ES-I3 (cell line): Measurements from ENCODE around the gene MSLN.

Experiments used
- H3K36me3 ChIP-seq: 2 replicates; pipeline ENCODE4 v1.6.1; 2013; ENCODE audit warnings: mild to moderate bottlenecking, low read length, control low read depth, moderate library complexity; ENCODE audit not compliant: insufficient read depth
- H3K4me1 ChIP-seq: 2 replicates; pipeline ENCODE4 v1.6.1; 2013; ENCODE audit warnings: mild to moderate bottlenecking, control low read depth, low read length; ENCODE audit not compliant: insufficient read depth
- H3K9ac ChIP-seq: 2 replicates; pipeline ENCODE4 v1.6.1; 2013; ENCODE audit warnings: low read depth, mild to moderate bottlenecking, low read length, moderate library complexity
- H3K9me3 ChIP-seq: 2 replicates; pipeline ENCODE4 v1.6.1; 2013; ENCODE audit warnings: mild to moderate bottlenecking, low read length, moderate library complexity; ENCODE audit not compliant: control insufficient read depth, insufficient read depth

The MSLN gene

GRCh38 chr16:777826-778225 lies 17.3 kb downstream of the MSLN start:
- Histone ChIP-seq H3K4me1 (peaks cover 4% of the 10 kb centered on the region; the same call in 1 of the 2 replicates), H3K9ac (no peak overlapping the region), H3K9me3 (no peaks in the 10 kb centered on the region), H3K36me3 (no peaks in the 10 kb centered on the region)

- Histone ChIP-seq H3K9me3 (no peaks in the 10 kb centered on the region), H3K36me3 (no peaks in the 10 kb centered on the region), H3K4me1 (peaks cover 4% of the 10 kb centered on the region; the same call in 1 of the 2 replicates), H3K9ac (no peak overlapping the region)
These were observed 17.9 kb downstream of the MSLN start for GRCh38 chr16:778447-778846.

- Histone ChIP-seq H3K36me3 (no peaks in the 10 kb centered on the region), H3K9ac (no peak overlapping the region), H3K9me3 (no peaks in the 10 kb centered on the region), H3K4me1 (peaks cover 4% of the 10 kb centered on the region; the same call in 1 of the 2 replicates)
These were observed 18.5 kb downstream of the MSLN start for GRCh38 chr16:778909-779527.

GRCh38 chr16:779561-779960 lies 19.0 kb downstream of the MSLN start:
- Histone ChIP-seq H3K4me1 (peaks cover 4% of the 10 kb centered on the region; the same call in 1 of the 2 replicates), H3K9me3 (no peaks in the 10 kb centered on the region), H3K9ac (no peak overlapping the region), H3K36me3 (no peaks in the 10 kb centered on the region)

GRCh38 chr16:780296-780695 lies 19.8 kb downstream of the MSLN start:
- Histone ChIP-seq H3K4me1 (peaks cover 7% of the 10 kb centered on the region; the same call in 1 of the 2 replicates), H3K9ac (no peak overlapping the region), H3K36me3 (no peaks in the 10 kb centered on the region), H3K9me3 (no peaks in the 10 kb centered on the region)

GRCh38 chr16:781346-782010 lies 20.9 kb downstream of the MSLN start:
- Histone ChIP-seq H3K9ac (no peak overlapping the region), H3K36me3 (peaks cover 5% of the 10 kb centered on the region), H3K4me1 (peaks cover 7% of the 10 kb centered on the region; the same call in 1 of the 2 replicates), H3K9me3 (no peaks in the 10 kb centered on the region)

GRCh38 chr16:782258-782657 lies 21.7 kb downstream of the MSLN start:
- no peaks in the 10 kb centered on the region for H3K9me3 ChIP-seq
- H3K36me3 ChIP-seq: peaks cover 5% of the 10 kb centered on the region
- no peak overlapping the region for H3K9ac ChIP-seq
- H3K4me1 ChIP-seq: peaks cover 7% of the 10 kb centered on the region; the same call in 1 of the 2 replicates

- Histone ChIP-seq H3K9ac (no peak overlapping the region), H3K36me3 (peaks cover 5% of the 10 kb centered on the region), H3K4me1 (peaks cover 4% of the 10 kb centered on the region; the same call in 1 of the 2 replicates), H3K9me3 (no peaks in the 10 kb centered on the region)
These were observed 22.4 kb downstream of the MSLN start for GRCh38 chr16:782766-783403.

- peaks cover 5% of the 10 kb centered on the region for H3K36me3 ChIP-seq
- no peak overlapping the region for H3K9ac ChIP-seq
- H3K9me3 ChIP-seq: no peaks in the 10 kb centered on the region
- peaks cover 4% of the 10 kb centered on the region; the same call in 1 of the 2 replicates for H3K4me1 ChIP-seq
These were observed 23.0 kb downstream of the MSLN start for GRCh38 chr16:783404-784161.

- no peak overlapping the region for H3K9ac ChIP-seq
- peaks cover 5% of the 10 kb centered on the region for H3K36me3 ChIP-seq
- H3K9me3 ChIP-seq: no peaks in the 10 kb centered on the region
- peaks cover 4% of the 10 kb centered on the region; the same call in 1 of the 2 replicates for H3K4me1 ChIP-seq
These were observed 23.9 kb downstream of the MSLN start for GRCh38 chr16:784431-784830.

- H3K36me3 ChIP-seq: peaks cover 12% of the 10 kb centered on the region
- no peaks in the 10 kb centered on the region for H3K9me3 ChIP-seq
- H3K9ac ChIP-seq: no peak overlapping the region
- H3K4me1 ChIP-seq: peaks cover 4% of the 10 kb centered on the region; the same call in 1 of the 2 replicates
These were observed 25.3 kb downstream of the MSLN start for GRCh38 chr16:785563-786535.

- H3K9me3 ChIP-seq: no peaks in the 10 kb centered on the region
- peaks cover 4% of the 10 kb centered on the region; the same call in 1 of the 2 replicates for H3K4me1 ChIP-seq
- H3K36me3 ChIP-seq: peaks cover 13% of the 10 kb centered on the region
- H3K9ac ChIP-seq: peak overlapping the region; percentile 84
These were observed 26.9 kb downstream of the MSLN start for GRCh38 chr16:787321-787966.

GRCh38 chr16:787978-788398 lies 27.5 kb downstream of the MSLN start, which contains the start of gene RPUSD1:
Gene RPUSD1 (minus strand): TSS chr16:788381. CDS start chr16:787737, 644 bp downstream.
- Histone ChIP-seq H3K9me3 (no peaks in the 10 kb centered on the region), H3K4me1 (peaks cover 4% of the 10 kb centered on the region; the same call in 1 of the 2 replicates), H3K36me3 (peaks cover 13% of the 10 kb centered on the region), H3K9ac (peak within 1 kb of the TSS; percentile 84)
